K562 (cell line): ENCODE data around the gene CAPS. TPM values are rescaled to one million over a fixed set of nuclear protein-coding genes. Genes with fewer than 3 reads are reported as not detected.

Experiments
- ATAC-seq: fragments of 200-7000 bp; cut with Tn5 transposase; 3 replicates; pipeline ENCODE4 v1.9.1; 2020; ENCODE audit warnings: moderate library complexity
- BruUV-seq: library from RNA; stranded (reverse); fragments of 400-500 nt; replicated peaks from 2 replicates; lab custom pipeline; 2021; lab: Mats Ljungman, UMichigan
- CTCF ChIA-PET: fragments of 300-600 bp; formaldehyde crosslinking; extraction: SDS; loops from one replicate; lab custom pipeline; 2021; ENCODE audit warnings: low intra/inter-chr PET ratio; lab: Yijun Ruan, JAX
- POLR2A ChIA-PET: fragments of 300-600, 350-650 bp; sonication (Branson Sonifier 250); formaldehyde crosslinking; extraction: SDS; loops from one replicate; lab custom pipeline; 2021; ENCODE audit warnings: antibody characterized with exemption, inconsistent platforms; lab: Yijun Ruan, JAX
- DNase-seq, 4 experiments: peaks; one replicate each; pipeline versions ENCODE4 v3.0.0 to v3.0.0-alpha.2; 2011 to 2018; ENCODE audit warnings: low spot score in 3 of 4, mixed read lengths in 3 of 4; ENCODE audit errors: extremely low read depth in 1 of 4
- FAIRE-seq: peaks from 2 replicates; lab custom pipeline; 2011; peaks lifted over from hg19 to GRCh38; lab: Jason Lieb, UNC
- H2AFZ ChIP-seq: 2 replicates; pipeline ENCODE4 v1.6.0; 2011; ENCODE audit warnings: low read depth, low read length, control low read depth, inconsistent platforms
- H3K27ac ChIP-seq: fragments of 200-600 bp; 3 replicates; pipeline ENCODE4 v1.8.0; 2011; ENCODE audit warnings: low read depth, mild to moderate bottlenecking, control low read depth, inconsistent platforms, low read length, moderate library complexity, mixed read lengths; ENCODE audit errors: extremely low read depth
- H3K27me3 ChIP-seq, 2 experiments: fragments of 300-600 bp in 1 of 2; 2 replicates in 1 of 2; 3 replicates in 1 of 2; pipeline versions ENCODE4 v1.6.0 to v1.8.0; 2011; ENCODE audit warnings: inconsistent platforms in 2 of 2, low read length in 2 of 2, mild to moderate bottlenecking in 1 of 2, mixed read lengths in 1 of 2, moderate library complexity in 1 of 2; ENCODE audit not compliant: control insufficient read depth in 2 of 2, insufficient read depth in 2 of 2
- H3K36me3 ChIP-seq: fragments of 300-600 bp; 3 replicates; pipeline ENCODE4 v1.8.0; 2011; ENCODE audit warnings: mild to moderate bottlenecking, low read length, inconsistent platforms; ENCODE audit not compliant: control insufficient read depth, insufficient read depth
- H3K4me1 ChIP-seq, 2 experiments: fragments of 200-600 bp in 1 of 2; replicated peaks in 1 of 2; 2 replicates in 1 of 2; 3 replicates in 1 of 2; pipeline versions ENCODE4 v1.5.1 to v1.8.0; 2011; ENCODE audit warnings: inconsistent platforms in 2 of 2, low read length in 2 of 2, mild to moderate bottlenecking in 1 of 2, mixed read lengths in 1 of 2, moderate library complexity in 1 of 2; ENCODE audit not compliant: control insufficient read depth in 2 of 2, insufficient read depth in 2 of 2
- H3K4me2 ChIP-seq: 2 replicates; pipeline ENCODE4 v1.6.1; 2011; ENCODE audit warnings: low read length, control low read depth, inconsistent platforms, mixed read lengths; ENCODE audit not compliant: insufficient read depth
- H3K4me3 ChIP-seq: fragments of 200-600 bp; sonication (generic), shearing (Covaris generic); 2 replicates; pipeline ENCODE4 v1.5.1; 2016; ENCODE audit warnings: control low read depth, inconsistent platforms
- H3K79me2 ChIP-seq: fragments of 200-600 bp; 3 replicates; pipeline ENCODE4 v1.8.0; 2011; ENCODE audit warnings: low read length, inconsistent platforms; ENCODE audit not compliant: control insufficient read depth, insufficient read depth
- H3K9ac ChIP-seq, 2 experiments: 2 replicates each; pipeline versions ENCODE4 v1.6.0 to v1.6.1; 2011; ENCODE audit warnings: low read depth in 2 of 2, low read length in 2 of 2, control low read depth in 1 of 2, inconsistent platforms in 1 of 2, mild to moderate bottlenecking in 1 of 2, mixed read lengths in 1 of 2; ENCODE audit not compliant: insufficient read depth in 1 of 2
- H3K9me1 ChIP-seq: one replicate; pipeline ENCODE4 v1.6.0; 2011; ENCODE audit warnings: inconsistent platforms, mild to moderate bottlenecking, low read length, moderate library complexity; ENCODE audit not compliant: control insufficient read depth, insufficient read depth
- H3K9me3 ChIP-seq: replicated peaks from 2 replicates; pipeline ENCODE4 v1.5.1; 2011; ENCODE audit warnings: low read depth, low read length, inconsistent platforms; ENCODE audit not compliant: control insufficient read depth, insufficient read depth
- H4K20me1 ChIP-seq: replicated peaks from 2 replicates; pipeline ENCODE4 v1.6.1; 2011; ENCODE audit warnings: low read length, inconsistent platforms, mixed read lengths; ENCODE audit not compliant: control insufficient read depth, insufficient read depth
- CHD7 ChIP-seq: fragments of 200-600 bp; sonication (generic); IDR thresholded peaks from one replicate; pipeline ENCODE4 v1.6.1; 2012; ENCODE audit warnings: mild to moderate bottlenecking, low read depth, low read length, inconsistent platforms
- E2F3 ChIP-seq: fragments of 250-450 bp; sonication (Bioruptor Pico); IDR thresholded peaks from 2 replicates; pipeline ENCODE4 v1.4.0; 2020; ENCODE audit warnings: mild to moderate bottlenecking
- MEF2D ChIP-seq: conservative IDR thresholded peaks from 2 replicates; pipeline ENCODE4 v1.6.1; 2016; ENCODE audit warnings: low read depth, missing genetic modification characterization, missing compliant biosample characterization
- POLR2B ChIP-seq: fragments of 450-650 bp; IDR thresholded peaks from 2 replicates; pipeline ENCODE4 v1.6.1; 2018; ENCODE audit warnings: low read depth; ENCODE audit not compliant: partially characterized antibody
- THAP12 ChIP-seq: fragments of 250-450 bp; sonication (Bioruptor Pico); IDR thresholded peaks from 2 replicates; pipeline ENCODE4 v1.9.0; 2021; ENCODE audit warnings: mild to moderate bottlenecking, inconsistent platforms
- XRCC5 ChIP-seq: fragments of 200-400 bp; formaldehyde crosslinking; IDR thresholded peaks from 2 replicates; pipeline ENCODE4 v1.6.1; 2017; ENCODE audit warnings: low read depth, mild to moderate bottlenecking, low read length
- ZNF583 ChIP-seq: fragments of 250-450 bp; sonication (Bioruptor Pico); IDR thresholded peaks from 2 replicates; pipeline ENCODE4 v1.4.0; 2020
- ZNF764 ChIP-seq: fragments of 250-450 bp; sonication (Bioruptor Pico); IDR thresholded peaks from 2 replicates; pipeline ENCODE4 v1.4.0; 2020; ENCODE audit warnings: low read depth, mild to moderate bottlenecking, moderate library complexity
- WGBS: fragments of 100-300 bp; shearing (Covaris generic); methylation state at CpG from one replicate; pipeline ENCODE4 v1.1.6; 2016; ENCODE audit warnings: low coverage, mixed read lengths; ENCODE audit not compliant: insufficient coverage; ENCODE audit errors: missing lambda C conversion rate; 5-methylcytosine and 5-hydroxymethylcytosine counted together
- in situ Hi-C: fragments of 300-500 bp; cut with MboI; formaldehyde crosslinking; loops from 4 replicates; pipeline ENCODE4 v1.15.0; 2018; ENCODE audit warnings: inconsistent platforms, mixed read lengths
- intact Hi-C: fragments of 100-400 bp; cut with micrococcal nuclease; formaldehyde crosslinking; loops from 2 replicates; pipeline ENCODE4 v1.14.2; 2022
- polyA plus RNA-seq, 8 experiments: library from polyadenylated mRNA; depleted of rRNA in 4 of 8; stranded (reverse) in 5 of 8; unstranded in 3 of 8; fragments of >200 nt; fragmentation: Nextera tagmentation in 2 of 8; fragmentation: Illumina TruSeq in 1 of 8; extraction: Ambion mirVana in 2 of 8; extraction: Trizol in 1 of 8; gene quantifications; 2 replicates each; pipeline versions ENCODE4 v1.2.1 to v1.2.3, GENCODE V29; 2011 to 2014; ENCODE audit warnings: inconsistent platforms in 1 of 8, missing spikeins in 1 of 8
- total RNA-seq, 7 experiments: library from RNA; depleted of rRNA in 6 of 7; stranded (reverse); fragments of >200 nt in 6 of 7; fragmentation: Illumina TruSeq in 2 of 7; extraction: Trizol in 2 of 7; gene quantifications; 2 replicates each; pipeline versions ENCODE4 v1.2.1 to v1.2.3, GENCODE V29; 2011 to 2021; ENCODE audit warnings: low replicate concordance in 1 of 7

CAPS gene
- total and polyA plus RNA-seq, 9 of the 15 experiments (the other 6 are each of a cell fraction or from before 2014, with no cell fraction given) = 0.15 to 4.0 (median 0.91) TPM

- Histone ChIP-seq H4K20me1 (no peaks in the 10 kb centered on the region), H3K36me3 (peaks cover 94% of the 10 kb centered on the region; the same call in 2 of the 3 replicates), H3K27me3 (no peaks in the 10 kb centered on the region), H2AFZ (no peak overlapping the region), H3K4me2 (no peak overlapping the region), H3K27ac (no peak overlapping the region), H3K9ac (no peak overlapping the region), H3K79me2 (no peaks in the 10 kb centered on the region), H3K4me1 (peaks cover 0 to 3% of the 10 kb centered on the region in 2 experiments; a peak in 1 of 5 replicates), H3K9me3 (no peaks in the 10 kb centered on the region), H3K9me1 (no peaks in the 10 kb centered on the region), H3K4me3 (no peak overlapping the region)
- in situ Hi-C loops = no loop called here
- CTCF ChIA-PET = no interaction called here
- no peak for DNase-seq
- FAIRE-seq = no peak
- POLR2A ChIA-PET = interaction anchor here (0.7 to 1.7 kb wide), 2 partner anchors 10 to 214 kb away, joined by 3 to 6 read pairs; no protein-coding TSS in a partner anchor
- BruUV-seq = no TSS peak
- WGBS = 94% methylated on average over 21 of the region's 21 CpGs
- intact Hi-C loops = no loop called here
- no peak for ATAC-seq
- TF ChIP-seq XRCC5 (no peak), CHD7 (no peak), MEF2D (no peak), THAP12 (CRISPR knock-in tag) (no peak), ZNF764 (CRISPR knock-in tag) (no peak), E2F3 (no peak), ZNF583 (no peak), POLR2B (no peak)
Observed at GRCh38 chr19:5921516-5922160, 7.6 kb downstream of the CAPS start.
